Erythroblast (primary cell): ENCODE data around the gene NKAIN4.

Experiments used
- GATA1 ChIP-seq: IDR thresholded peaks from 2 replicates; pipeline ENCODE4 v1.6.1; 2011; ENCODE audit warnings: low read depth, mild to moderate bottlenecking, control low read depth, low read length, moderate library complexity
- POLR2A ChIP-seq: IDR thresholded peaks from 2 replicates; pipeline ENCODE4 v1.6.1; 2011; ENCODE audit warnings: mild to moderate bottlenecking, low read length

DNA sequence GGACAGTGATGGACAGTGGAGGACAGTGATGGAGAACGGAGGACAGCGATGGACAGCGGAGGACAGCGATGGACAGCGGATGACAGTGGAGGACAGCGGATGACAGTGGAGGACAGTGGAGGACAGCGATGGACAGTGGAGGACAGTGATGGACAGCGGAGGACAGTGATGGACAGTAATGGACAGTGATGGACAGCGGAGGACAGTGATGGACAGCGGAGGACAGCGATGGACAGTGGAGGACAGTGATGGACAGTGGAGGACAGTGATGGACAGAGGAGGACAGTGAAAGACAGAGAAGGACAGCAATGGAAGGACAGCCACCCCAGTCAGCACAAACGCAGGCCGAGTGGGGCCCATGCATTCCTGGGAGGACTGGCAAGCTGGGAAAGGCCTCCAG, 3.4 kb upstream of the NKAIN4 start:
- TF ChIP-seq POLR2A = no peak
- no peak for TF ChIP-seq GATA1
